GM12801 (cell line): ENCODE measurements around the gene ANO7.

Experiments
- TF ChIP-seq, protein P1 (sequence below): IDR thresholded peaks from one replicate; pipeline ENCODE4 v1.5.1; 2011; ENCODE audit warnings: control low read depth; ENCODE audit not compliant: insufficient read length; ENCODE audit errors: extremely low read depth

ANO7 gene

DNA sequence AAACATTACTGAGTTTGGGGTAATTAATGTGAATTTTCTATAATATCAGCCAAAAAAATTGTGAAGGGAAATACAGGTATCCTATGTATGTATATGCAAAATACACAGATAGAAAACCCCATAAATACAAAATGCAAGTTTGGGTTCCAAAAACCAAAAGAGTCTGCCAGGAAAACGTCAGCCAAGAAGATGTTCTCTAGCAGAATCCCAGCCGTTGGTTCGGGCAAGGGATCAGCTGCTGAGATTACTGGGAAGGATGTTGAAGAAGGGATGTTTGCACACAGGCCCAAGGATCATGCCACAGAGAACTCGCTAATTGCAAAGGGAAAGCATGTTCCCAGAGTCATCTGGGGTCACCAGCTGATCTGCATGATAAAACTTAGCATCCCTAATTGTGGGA, 9.5 kb upstream of the ANO7 start:
- TF ChIP-seq, protein P1, sequence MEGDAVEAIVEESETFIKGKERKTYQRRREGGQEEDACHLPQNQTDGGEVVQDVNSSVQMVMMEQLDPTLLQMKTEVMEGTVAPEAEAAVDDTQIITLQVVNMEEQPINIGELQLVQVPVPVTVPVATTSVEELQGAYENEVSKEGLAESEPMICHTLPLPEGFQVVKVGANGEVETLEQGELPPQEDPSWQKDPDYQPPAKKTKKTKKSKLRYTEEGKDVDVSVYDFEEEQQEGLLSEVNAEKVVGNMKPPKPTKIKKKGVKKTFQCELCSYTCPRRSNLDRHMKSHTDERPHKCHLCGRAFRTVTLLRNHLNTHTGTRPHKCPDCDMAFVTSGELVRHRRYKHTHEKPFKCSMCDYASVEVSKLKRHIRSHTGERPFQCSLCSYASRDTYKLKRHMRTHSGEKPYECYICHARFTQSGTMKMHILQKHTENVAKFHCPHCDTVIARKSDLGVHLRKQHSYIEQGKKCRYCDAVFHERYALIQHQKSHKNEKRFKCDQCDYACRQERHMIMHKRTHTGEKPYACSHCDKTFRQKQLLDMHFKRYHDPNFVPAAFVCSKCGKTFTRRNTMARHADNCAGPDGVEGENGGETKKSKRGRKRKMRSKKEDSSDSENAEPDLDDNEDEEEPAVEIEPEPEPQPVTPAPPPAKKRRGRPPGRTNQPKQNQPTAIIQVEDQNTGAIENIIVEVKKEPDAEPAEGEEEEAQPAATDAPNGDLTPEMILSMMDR = no peak

DNA sequence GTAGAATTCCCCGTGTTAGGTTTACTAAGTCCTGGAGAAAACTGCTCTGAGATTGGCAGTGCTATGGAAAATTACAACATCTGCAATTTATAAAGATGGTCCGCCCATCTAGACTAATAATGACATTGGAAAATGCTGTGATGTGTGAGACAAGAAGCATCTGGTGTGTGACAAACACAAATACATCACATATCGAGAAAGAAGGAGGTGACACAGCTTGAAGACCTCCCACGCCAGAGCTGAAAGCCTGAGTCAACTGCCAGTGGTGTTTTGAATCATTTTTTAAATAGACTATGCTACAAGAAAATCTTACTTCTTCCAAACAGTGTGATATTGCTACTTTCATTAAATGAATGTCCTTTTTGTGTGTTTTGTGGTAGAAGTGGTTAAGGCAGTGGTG, 8.6 kb upstream of the ANO7 start:
- TF ChIP-seq, protein P1 = no peak

DNA sequence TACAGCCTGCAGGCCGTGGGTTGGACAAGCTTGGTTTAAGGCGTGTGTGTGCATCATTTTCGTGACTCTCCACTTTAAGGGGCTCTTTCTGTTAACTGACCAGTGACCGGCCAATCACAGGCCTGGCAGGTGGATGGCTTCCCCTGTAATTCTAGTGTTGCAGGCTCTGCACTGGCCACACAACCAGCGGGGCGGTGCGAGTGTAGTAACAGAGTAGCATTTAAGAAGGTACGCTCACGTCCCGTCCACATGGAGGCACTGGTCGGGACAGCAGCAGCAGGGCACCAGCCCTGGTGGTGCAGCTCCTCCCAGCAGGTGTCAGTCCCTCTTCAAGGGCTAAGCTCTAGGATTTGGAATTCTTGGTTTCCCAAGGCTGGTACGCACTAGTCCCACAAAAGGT, 8.0 kb upstream of the ANO7 start:
- TF ChIP-seq, protein P1 = no peak

DNA sequence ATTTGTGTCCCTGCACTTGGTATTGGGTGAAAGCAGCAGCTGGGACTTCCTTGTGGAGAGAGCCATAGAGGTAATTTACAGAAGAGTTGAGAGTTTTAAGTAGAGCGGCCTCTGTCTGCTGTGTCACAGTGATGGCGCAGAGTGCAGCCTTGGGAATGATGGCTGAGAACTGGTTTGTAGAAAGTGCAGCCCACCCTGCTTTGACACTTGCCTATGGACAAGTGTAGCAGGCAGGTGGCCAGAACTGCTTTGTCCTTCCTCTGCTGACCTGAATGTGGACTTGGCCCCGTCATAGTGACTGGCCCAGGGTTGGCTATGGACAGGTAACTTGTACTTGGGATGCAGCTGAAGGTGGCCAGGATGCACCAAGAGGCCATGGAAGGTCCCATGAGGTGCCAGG, 6.4 kb upstream of the ANO7 start:
- TF ChIP-seq, protein P1 = no peak

DNA sequence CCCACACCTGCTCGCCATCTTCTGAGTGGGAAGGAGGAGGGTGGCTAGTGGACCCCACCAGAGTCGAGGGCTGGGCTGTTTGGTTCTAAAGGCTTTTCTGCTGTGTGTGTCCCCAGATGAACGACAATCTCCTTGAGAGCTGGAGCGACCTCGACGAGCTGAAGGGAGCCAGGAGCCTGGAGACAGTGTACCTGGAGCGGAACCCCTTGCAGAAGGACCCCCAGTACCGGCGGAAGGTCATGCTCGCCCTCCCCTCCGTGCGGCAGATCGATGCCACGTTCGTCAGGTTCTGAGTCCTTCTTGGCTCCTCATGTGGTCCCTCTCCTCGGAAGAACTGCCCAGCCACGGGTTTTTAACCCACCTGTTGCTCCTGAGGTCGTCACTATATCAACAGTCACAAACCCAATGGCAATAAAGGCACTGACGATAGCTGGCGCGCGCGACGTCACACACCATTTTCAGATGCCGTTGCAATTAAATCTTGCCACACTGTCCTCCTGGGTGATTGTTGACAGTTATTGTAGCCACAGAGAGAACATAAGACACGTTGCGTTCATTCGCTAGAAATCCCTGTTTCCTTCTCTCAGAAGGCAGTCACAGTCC, 5.8 kb upstream of the ANO7 start:
- TF ChIP-seq, protein P1 = no peak

DNA sequence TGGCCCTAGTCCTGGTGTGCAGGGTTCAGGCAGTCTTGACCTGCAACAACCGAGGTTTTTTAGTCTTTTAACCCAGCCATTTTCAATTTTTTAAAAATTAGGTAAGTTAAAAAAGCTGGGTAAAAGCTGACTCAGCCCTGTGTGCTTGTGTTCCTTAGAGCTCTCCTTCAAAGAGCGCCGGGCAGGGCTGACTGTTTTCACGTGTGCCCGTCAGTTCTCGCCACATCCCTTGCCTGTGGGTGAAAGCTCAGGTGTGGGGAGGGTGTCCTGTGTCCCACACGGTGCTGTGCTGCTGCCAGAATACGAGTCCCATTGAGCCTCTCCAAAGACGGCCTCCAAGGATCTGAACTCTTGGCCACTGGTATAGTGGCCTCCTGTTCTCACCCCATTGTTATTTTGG, 5.3 kb upstream of the ANO7 start:
- TF ChIP-seq, protein P1 = no peak

DNA sequence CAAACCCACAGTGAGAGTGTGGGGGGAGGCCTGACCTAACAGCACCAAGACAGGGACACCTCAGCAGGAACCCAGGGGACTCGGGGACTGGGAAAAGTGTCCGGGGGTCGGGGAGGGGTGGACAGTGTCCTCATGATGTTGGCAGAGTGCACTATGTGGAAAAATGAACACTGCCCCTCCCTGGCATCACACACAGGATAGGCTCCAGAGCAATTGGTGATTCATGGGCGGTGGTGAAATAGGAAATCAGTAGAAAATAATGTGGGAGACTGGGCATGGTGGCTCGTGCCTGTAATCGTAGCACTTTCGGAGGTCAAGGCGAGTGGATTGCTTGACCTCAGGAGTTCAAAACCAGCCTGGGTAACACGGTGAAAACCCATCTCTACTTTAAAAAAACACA, 3.6 kb upstream of the ANO7 start:
- TF ChIP-seq, protein P1 = no peak
